Neural crest cell (in vitro differentiated cells): ENCODE measurements around the gene PEX6. TPM values are rescaled to one million over a fixed set of nuclear protein-coding genes. Genes with fewer than 3 reads are reported as not detected.

ENCODE experiments used
- DNase-seq: peaks from one replicate; pipeline ENCODE4 v3.0.0; 2021; ENCODE audit warnings: low read depth, mixed read lengths, low spot score
- H3K27ac Mint-ChIP-seq: one replicate; pipeline ENCODE4 v1.8.0; 2021; ENCODE audit warnings: mild to moderate bottlenecking, mixed read lengths; ENCODE audit not compliant: unreplicated experiment
- H3K27me3 Mint-ChIP-seq: 2 replicates; pipeline ENCODE4 v1.8.0; 2021; ENCODE audit warnings: low read depth, mild to moderate bottlenecking, mixed read lengths
- H3K36me3 Mint-ChIP-seq: 2 replicates; pipeline ENCODE4 v1.8.0; 2021; ENCODE audit warnings: low read depth, mild to moderate bottlenecking, mixed read lengths
- H3K4me1 Mint-ChIP-seq: 2 replicates; pipeline ENCODE4 v1.8.0; 2021; ENCODE audit warnings: mixed read lengths
- H3K4me3 Mint-ChIP-seq: one replicate; pipeline ENCODE4 v1.8.0; 2021; ENCODE audit warnings: mild to moderate bottlenecking, mixed read lengths
- H3K9me3 Mint-ChIP-seq: 2 replicates; pipeline ENCODE4 v1.8.0; 2021; ENCODE audit warnings: mixed read lengths
- CTCF ChIP-seq: fragments of 200-600 bp; sonication (generic); conservative IDR thresholded peaks from 2 replicates; pipeline ENCODE4 v1.5.0; 2021; ENCODE audit warnings: antibody characterized with exemption, mild to moderate bottlenecking
- total RNA-seq: library from RNA; stranded (reverse); gene quantifications from 2 replicates; pipeline ENCODE4 v1.2.1, GENCODE V29; 2021

The PEX6 gene
- total RNA-seq, 1 donor from 2014 or later, result 22.5 TPM

GRCh38 chr6:42929821-42930360, 49.1 kb downstream of the PEX6 start:
- Mint-ChIP-seq H3K4me1 (peaks cover 42% of the 10 kb centered on the region), H3K9me3 (no peaks in the 10 kb centered on the region)

DNA sequence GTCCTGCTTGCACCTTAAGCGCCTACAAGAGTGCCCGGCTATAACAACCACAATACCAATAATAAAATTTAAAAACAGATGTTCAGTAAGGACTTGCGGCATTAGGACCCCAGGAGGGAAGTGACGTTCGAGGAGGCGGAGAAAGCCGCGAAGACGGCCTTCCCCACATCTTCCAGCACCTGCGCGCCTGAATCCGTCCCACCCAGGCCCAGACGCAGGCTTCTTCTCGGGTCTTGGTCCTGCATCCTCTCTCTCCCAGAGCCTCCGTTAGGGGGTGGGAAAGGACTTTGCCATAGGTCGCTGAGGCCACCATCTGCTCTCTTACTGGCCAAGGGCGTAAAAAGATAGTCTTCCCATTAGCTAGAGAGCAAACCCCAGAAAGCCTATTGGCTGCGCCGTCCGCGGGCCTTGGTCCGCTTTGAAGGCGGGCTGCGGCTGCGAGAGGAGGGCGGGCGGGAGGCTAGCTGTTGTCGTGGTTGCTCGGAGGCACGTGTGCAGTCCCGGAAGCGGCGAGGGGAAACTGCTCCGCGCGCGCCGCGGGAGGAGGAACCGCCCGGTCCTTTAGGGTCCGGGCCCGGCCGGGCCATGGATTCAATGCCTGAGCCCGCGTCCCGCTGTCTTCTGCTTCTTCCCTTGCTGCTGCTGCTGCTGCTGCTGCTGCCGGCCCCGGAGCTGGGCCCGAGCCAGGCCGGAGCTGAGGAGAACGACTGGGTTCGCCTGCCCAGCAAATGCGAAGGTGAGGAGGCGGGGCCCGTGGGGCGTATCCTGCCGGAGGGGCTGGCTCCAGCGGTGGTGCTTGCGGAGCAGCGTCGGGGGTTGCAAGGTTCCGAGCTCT, 49.8 kb downstream of the PEX6 start, which contains the start of gene CNPY3:
Gene CNPY3, plus strand, starts transcription at position 495 of the 835 bp plus-strand sequence. Its CDS starts 91 bp downstream, at position 586.
- Mint-ChIP-seq H3K4me1 (peaks cover 42% of the 10 kb centered on the region), H3K27me3 (no peaks in the 10 kb centered on the region), H3K9me3 (no peaks in the 10 kb centered on the region), H3K4me3 (peak within 1 kb of the TSS; percentile 100), H3K36me3 (no peaks in the 10 kb centered on the region), H3K27ac (peak within 1 kb of the TSS; percentile 99)
- TF ChIP-seq CTCF, result no peak
- DNase-seq, result peak; percentile 86

More at GRCh38 chr6:42929821-42930360, 49.1 kb downstream of the PEX6 start:
- H3K27me3 Mint-ChIP-seq, result no peaks in the 10 kb centered on the region
- DNase-seq, result no peak
- H3K4me3 Mint-ChIP-seq, result peak overlapping the region; percentile 100
- no peak for TF ChIP-seq CTCF
- H3K27ac Mint-ChIP-seq, result peak overlapping the region; percentile 99
- H3K36me3 Mint-ChIP-seq, result no peaks in the 10 kb centered on the region

- no peak for TF ChIP-seq CTCF
- Mint-ChIP-seq H3K9me3 (no peaks in the 10 kb centered on the region), H3K4me1 (peaks cover 18% of the 10 kb centered on the region), H3K36me3 (no peaks in the 10 kb centered on the region), H3K27me3 (no peaks in the 10 kb centered on the region), H3K4me3 (peak overlapping the region; percentile 20), H3K27ac (no peak overlapping the region)
- DNase-seq, result no peak
Observed at GRCh38 chr6:42925248-42925857, 53.6 kb downstream of the PEX6 start.

GRCh38 chr6:42923666-42924065, 55.3 kb downstream of the PEX6 start:
- H3K4me1 Mint-ChIP-seq, result peaks cover 5% of the 10 kb centered on the region
- no peak overlapping the region for H3K4me3 Mint-ChIP-seq
- H3K9me3 Mint-ChIP-seq, result no peaks in the 10 kb centered on the region
- TF ChIP-seq CTCF, result no peak
- no peak for DNase-seq
- H3K27me3 Mint-ChIP-seq, result no peaks in the 10 kb centered on the region
- H3K27ac Mint-ChIP-seq, result no peak overlapping the region
- no peaks in the 10 kb centered on the region for H3K36me3 Mint-ChIP-seq

DNA sequence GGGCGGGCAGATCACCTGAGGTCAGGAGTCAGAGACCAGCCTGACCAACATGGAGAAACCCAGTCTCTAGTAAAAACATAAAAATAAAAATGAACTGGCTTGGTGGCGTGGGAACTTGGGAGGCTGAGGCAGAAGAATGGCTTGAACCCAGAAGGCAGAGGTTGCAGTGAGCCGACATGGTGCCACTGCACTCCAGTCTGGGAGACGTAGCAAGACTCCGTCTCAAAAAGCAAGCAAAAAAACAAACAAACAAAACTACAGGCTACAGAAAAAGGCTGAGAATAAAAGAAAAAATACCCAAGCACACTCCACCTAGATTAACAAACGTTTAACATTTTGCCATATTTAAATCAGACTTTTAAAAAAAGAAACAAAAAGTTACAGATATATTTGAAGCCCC, 57.2 kb downstream of the PEX6 start:
- no peak overlapping the region for H3K27ac Mint-ChIP-seq
- H3K4me3 Mint-ChIP-seq, result no peak overlapping the region
- no peaks in the 10 kb centered on the region for H3K9me3 Mint-ChIP-seq
- no peaks in the 10 kb centered on the region for H3K36me3 Mint-ChIP-seq
- H3K27me3 Mint-ChIP-seq, result no peaks in the 10 kb centered on the region
- DNase-seq, result no peak
- no peak for TF ChIP-seq CTCF
- H3K4me1 Mint-ChIP-seq, result no peaks in the 10 kb centered on the region
